GM12801 (cell line): ENCODE measurements around the gene COTL1.

ENCODE experiments used
- TF ChIP-seq, protein P1 (sequence below): IDR thresholded peaks from one replicate; pipeline ENCODE4 v1.5.1; 2011; ENCODE audit warnings: control low read depth; ENCODE audit not compliant: insufficient read length; ENCODE audit errors: extremely low read depth

COTL1 gene

DNA sequence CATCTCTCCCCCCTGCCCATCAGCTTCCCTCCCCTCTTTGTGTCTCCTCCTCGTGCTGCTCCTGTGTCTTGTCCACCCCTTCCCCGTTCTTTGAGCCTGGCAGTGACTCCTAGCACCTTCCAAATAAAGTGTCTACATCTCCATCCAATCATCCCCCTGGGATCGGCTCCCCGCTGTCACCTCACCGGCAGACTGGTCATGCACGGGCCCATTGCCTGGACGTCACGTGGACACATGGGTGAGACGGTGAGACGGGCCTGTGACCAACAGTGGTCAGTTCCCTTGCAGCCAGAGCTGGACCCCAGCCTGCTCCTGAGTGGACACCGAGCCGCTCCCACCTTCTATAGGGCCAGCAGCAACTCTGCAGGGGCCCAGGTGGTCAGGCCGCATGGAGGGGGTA lies 46.4 kb downstream of the COTL1 start:
- TF ChIP-seq, protein P1, sequence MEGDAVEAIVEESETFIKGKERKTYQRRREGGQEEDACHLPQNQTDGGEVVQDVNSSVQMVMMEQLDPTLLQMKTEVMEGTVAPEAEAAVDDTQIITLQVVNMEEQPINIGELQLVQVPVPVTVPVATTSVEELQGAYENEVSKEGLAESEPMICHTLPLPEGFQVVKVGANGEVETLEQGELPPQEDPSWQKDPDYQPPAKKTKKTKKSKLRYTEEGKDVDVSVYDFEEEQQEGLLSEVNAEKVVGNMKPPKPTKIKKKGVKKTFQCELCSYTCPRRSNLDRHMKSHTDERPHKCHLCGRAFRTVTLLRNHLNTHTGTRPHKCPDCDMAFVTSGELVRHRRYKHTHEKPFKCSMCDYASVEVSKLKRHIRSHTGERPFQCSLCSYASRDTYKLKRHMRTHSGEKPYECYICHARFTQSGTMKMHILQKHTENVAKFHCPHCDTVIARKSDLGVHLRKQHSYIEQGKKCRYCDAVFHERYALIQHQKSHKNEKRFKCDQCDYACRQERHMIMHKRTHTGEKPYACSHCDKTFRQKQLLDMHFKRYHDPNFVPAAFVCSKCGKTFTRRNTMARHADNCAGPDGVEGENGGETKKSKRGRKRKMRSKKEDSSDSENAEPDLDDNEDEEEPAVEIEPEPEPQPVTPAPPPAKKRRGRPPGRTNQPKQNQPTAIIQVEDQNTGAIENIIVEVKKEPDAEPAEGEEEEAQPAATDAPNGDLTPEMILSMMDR, result no peak

DNA sequence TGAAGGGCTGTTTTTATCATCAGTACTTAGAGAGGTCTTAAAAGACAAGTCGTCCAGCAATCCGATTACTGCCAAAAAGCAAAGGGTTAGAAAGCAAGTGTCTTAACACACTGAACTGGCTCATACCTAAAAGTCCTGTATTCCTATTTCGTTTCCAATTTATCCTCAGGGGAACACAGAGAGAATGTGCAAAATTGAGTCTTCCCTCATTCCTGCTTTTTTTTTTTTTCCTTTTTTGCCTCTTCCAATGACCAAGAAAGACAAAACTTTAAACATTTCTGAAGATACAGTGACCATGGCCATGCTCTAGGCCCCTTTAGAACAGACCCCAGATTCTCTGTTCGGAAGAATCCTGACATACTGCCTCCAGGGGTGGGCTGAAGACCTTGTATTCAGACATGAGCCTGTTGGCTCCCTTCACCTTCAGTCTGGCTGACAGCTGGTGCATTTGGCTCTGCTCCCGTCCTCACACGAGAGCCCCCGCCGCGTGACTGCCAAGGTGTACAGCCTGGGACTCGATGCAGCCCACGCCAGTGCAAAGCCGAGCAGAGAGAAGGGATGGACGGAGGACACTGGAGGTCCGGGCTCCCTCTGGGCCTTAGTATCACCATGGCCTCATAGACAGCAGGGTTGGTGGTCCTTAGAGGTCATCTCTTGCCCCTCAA lies 47.0 kb downstream of the COTL1 start:
- TF ChIP-seq, protein P1, result no peak

- TF ChIP-seq, protein P1, result no peak
Measured at GRCh38 chr16:84569382-84569987, 48.4 kb downstream of the COTL1 start.

- TF ChIP-seq, protein P1, result no peak
Measured at GRCh38 chr16:84568066-84568465, 49.8 kb downstream of the COTL1 start.

- TF ChIP-seq, protein P1, result no peak
Measured at GRCh38 chr16:84567286-84567962, 50.5 kb downstream of the COTL1 start.

GRCh38 chr16:84566545-84567257 lies 51.2 kb downstream of the COTL1 start:
- TF ChIP-seq, protein P1, result no peak

GRCh38 chr16:84565669-84566495 lies 52.0 kb downstream of the COTL1 start:
- TF ChIP-seq, protein P1, result no peak
